Suprapubic skin (tissue), 3 donors: ENCODE results near the gene EEIG2.

ENCODE experiments used
- CTCF ChIP-seq, 2 donors: fragments of 200-600 bp in 1 of 2; fragments of 450-650 bp in 1 of 2; sonication (generic) in 1 of 2; IDR thresholded peaks; one replicate each; pipeline ENCODE4 v1.5.1; 2016 to 2019; ENCODE audit warnings: antibody characterized with exemption in 2 of 2, mild to moderate bottlenecking in 1 of 2, moderate library complexity in 1 of 2
- POLR2A ChIP-seq, 2 donors: fragments of 450-650 bp; IDR thresholded peaks; one replicate each; pipeline ENCODE4 v1.6.1; 2017; ENCODE audit warnings: antibody characterized with exemption in 2 of 2, mild to moderate bottlenecking in 2 of 2, moderate library complexity in 2 of 2

- no peak for TF ChIP-seq CTCF (IDR thresholded peaks at IDR 0.05)
- TF ChIP-seq POLR2A (IDR thresholded peaks at IDR 0.05): no peak
Observed at GRCh38 chr1:108570998-108571401, 11.1 kb downstream of the EEIG2 start.
